ENCODE results near the gene JAGN1.
"Not testable (repeated sequence)": the region's sequence is repeated elsewhere in the genome, so short reads cannot be mapped to it uniquely, and the experiment has no call there.

DNA sequence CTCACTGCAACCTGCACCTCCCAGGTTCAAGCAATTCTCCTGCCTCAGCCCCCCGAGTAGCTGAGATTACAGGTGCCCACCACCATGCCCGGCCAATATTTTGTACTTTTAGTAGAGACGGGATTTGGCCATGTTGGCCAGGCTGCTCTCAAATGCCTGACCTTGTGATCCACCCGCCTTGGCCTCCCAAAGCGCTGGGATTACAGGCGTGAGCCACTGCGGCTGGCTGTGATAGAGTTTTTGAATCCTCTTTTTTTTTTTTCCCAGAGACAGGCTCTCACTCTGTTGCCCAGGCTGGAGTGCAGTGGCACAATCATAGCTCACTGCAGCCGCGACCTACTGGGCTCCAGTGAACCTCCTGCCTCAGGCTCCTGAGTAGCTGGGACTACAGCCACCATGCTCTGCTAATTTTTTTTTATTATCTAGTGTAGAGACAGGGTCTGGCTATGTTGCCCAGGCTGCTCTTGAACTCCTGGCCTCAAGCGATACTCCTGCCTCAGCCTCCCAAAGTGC lies 25.2 kb upstream of the JAGN1 start:
- TF ChIP-seq, protein P1, sequence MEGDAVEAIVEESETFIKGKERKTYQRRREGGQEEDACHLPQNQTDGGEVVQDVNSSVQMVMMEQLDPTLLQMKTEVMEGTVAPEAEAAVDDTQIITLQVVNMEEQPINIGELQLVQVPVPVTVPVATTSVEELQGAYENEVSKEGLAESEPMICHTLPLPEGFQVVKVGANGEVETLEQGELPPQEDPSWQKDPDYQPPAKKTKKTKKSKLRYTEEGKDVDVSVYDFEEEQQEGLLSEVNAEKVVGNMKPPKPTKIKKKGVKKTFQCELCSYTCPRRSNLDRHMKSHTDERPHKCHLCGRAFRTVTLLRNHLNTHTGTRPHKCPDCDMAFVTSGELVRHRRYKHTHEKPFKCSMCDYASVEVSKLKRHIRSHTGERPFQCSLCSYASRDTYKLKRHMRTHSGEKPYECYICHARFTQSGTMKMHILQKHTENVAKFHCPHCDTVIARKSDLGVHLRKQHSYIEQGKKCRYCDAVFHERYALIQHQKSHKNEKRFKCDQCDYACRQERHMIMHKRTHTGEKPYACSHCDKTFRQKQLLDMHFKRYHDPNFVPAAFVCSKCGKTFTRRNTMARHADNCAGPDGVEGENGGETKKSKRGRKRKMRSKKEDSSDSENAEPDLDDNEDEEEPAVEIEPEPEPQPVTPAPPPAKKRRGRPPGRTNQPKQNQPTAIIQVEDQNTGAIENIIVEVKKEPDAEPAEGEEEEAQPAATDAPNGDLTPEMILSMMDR (IDR thresholded peaks at IDR 0.05), result not testable (repeated sequence)
- TF ChIP-seq EZH2 (IDR thresholded peaks at IDR 0.05; ENCODE audit: borderline replicate concordance, insufficient read depth, low read depth, low read length, poor library complexity, severe bottlenecking), result not testable (repeated sequence)

Measured in B cell (primary cell).